ENCODE data around the gene SLC30A1. TPM values are rescaled to one million over a fixed set of nuclear protein-coding genes. Genes with fewer than 3 reads are reported as not detected.

The SLC30A1 gene
- total and polyA plus RNA-seq, 4 donors, result 17.0 to 37.3 (median 25.4) TPM

- H3K9me3 ChIP-seq (ENCODE audit: control insufficient read depth, insufficient read depth, low read length), result no peaks in the 10 kb centered on the region
- no peaks in the 10 kb centered on the region for H3K27me3 ChIP-seq (ENCODE audit: control insufficient read depth, insufficient read depth, low read length)
- no peak overlapping the region for H3K27ac ChIP-seq (ENCODE audit: low read depth, low read length)
- H3K36me3 ChIP-seq (ENCODE audit: control insufficient read depth, insufficient read depth, low read length), result no peaks in the 10 kb centered on the region
- no peak for DNase-seq (ENCODE audit: low read depth in 4 of 6, low spot score in 6 of 6)
- no peak overlapping the region for H3K4me3 ChIP-seq (ENCODE audit: low read depth, low read length)
- WGBS (ENCODE audit: insufficient coverage), result 78% methylated on average over 10 of the region's 10 CpGs
- peaks cover 10% of the 10 kb centered on the region for H3K4me1 ChIP-seq (ENCODE audit: control insufficient read depth, insufficient read depth, low read length)
These were observed 30.4 kb upstream of the SLC30A1 start for GRCh38 chr1:211609120-211610024.

- DNase-seq (ENCODE audit: low read depth in 4 of 6, low spot score in 6 of 6), result no peak
- Histone ChIP-seq H3K4me3 (ENCODE audit: low read depth, low read length) (no peak overlapping the region), H3K27ac (ENCODE audit: low read depth, low read length) (no peak overlapping the region), H3K36me3 (ENCODE audit: control insufficient read depth, insufficient read depth, low read length) (no peaks in the 10 kb centered on the region), H3K4me1 (ENCODE audit: control insufficient read depth, insufficient read depth, low read length) (peaks cover 10% of the 10 kb centered on the region), H3K27me3 (ENCODE audit: control insufficient read depth, insufficient read depth, low read length) (no peaks in the 10 kb centered on the region), H3K9me3 (ENCODE audit: control insufficient read depth, insufficient read depth, low read length) (no peaks in the 10 kb centered on the region)
- 93% methylated on average over 4 of the region's 6 CpGs for WGBS (ENCODE audit: insufficient coverage)
These were observed 29.0 kb upstream of the SLC30A1 start for GRCh38 chr1:211607754-211608473.

GRCh38 chr1:211606914-211607753, 28.2 kb upstream of the SLC30A1 start:
- H3K27me3 ChIP-seq (ENCODE audit: control insufficient read depth, insufficient read depth, low read length), result no peaks in the 10 kb centered on the region
- H3K4me3 ChIP-seq (ENCODE audit: low read depth, low read length), result no peak overlapping the region
- WGBS (ENCODE audit: insufficient coverage), result 77% methylated on average over 10 of the region's 12 CpGs
- H3K27ac ChIP-seq (ENCODE audit: low read depth, low read length), result no peak overlapping the region
- H3K9me3 ChIP-seq (ENCODE audit: control insufficient read depth, insufficient read depth, low read length), result no peaks in the 10 kb centered on the region
- peaks cover 10% of the 10 kb centered on the region for H3K4me1 ChIP-seq (ENCODE audit: control insufficient read depth, insufficient read depth, low read length)
- no peak for DNase-seq (ENCODE audit: low read depth in 4 of 6, low spot score in 6 of 6)
- no peaks in the 10 kb centered on the region for H3K36me3 ChIP-seq (ENCODE audit: control insufficient read depth, insufficient read depth, low read length)

GRCh38 chr1:211606332-211606913, 27.5 kb upstream of the SLC30A1 start:
- H3K27ac ChIP-seq (ENCODE audit: low read depth, low read length), result no peak overlapping the region
- WGBS (ENCODE audit: insufficient coverage), result 97% methylated on average over 5 of the region's 8 CpGs
- no peaks in the 10 kb centered on the region for H3K27me3 ChIP-seq (ENCODE audit: control insufficient read depth, insufficient read depth, low read length)
- no peak overlapping the region for H3K4me3 ChIP-seq (ENCODE audit: low read depth, low read length)
- no peaks in the 10 kb centered on the region for H3K9me3 ChIP-seq (ENCODE audit: control insufficient read depth, insufficient read depth, low read length)
- DNase-seq (ENCODE audit: low read depth in 4 of 6, low spot score in 6 of 6), result no peak
- peaks cover 5% of the 10 kb centered on the region for H3K4me1 ChIP-seq (ENCODE audit: control insufficient read depth, insufficient read depth, low read length)
- no peaks in the 10 kb centered on the region for H3K36me3 ChIP-seq (ENCODE audit: control insufficient read depth, insufficient read depth, low read length)

GRCh38 chr1:211605603-211606331, 26.8 kb upstream of the SLC30A1 start:
- H3K4me1 ChIP-seq (ENCODE audit: control insufficient read depth, insufficient read depth, low read length), result no peaks in the 10 kb centered on the region

GRCh38 chr1:211605034-211605433, 26.1 kb upstream of the SLC30A1 start:
- Histone ChIP-seq H3K36me3 (ENCODE audit: control insufficient read depth, insufficient read depth, low read length) (no peaks in the 10 kb centered on the region), H3K4me3 (ENCODE audit: low read depth, low read length) (no peak overlapping the region), H3K4me1 (ENCODE audit: control insufficient read depth, insufficient read depth, low read length) (no peaks in the 10 kb centered on the region), H3K9me3 (ENCODE audit: control insufficient read depth, insufficient read depth, low read length) (no peaks in the 10 kb centered on the region), H3K27me3 (ENCODE audit: control insufficient read depth, insufficient read depth, low read length) (no peaks in the 10 kb centered on the region), H3K27ac (ENCODE audit: low read depth, low read length) (no peak overlapping the region)
- DNase-seq (ENCODE audit: low read depth in 4 of 6, low spot score in 6 of 6), result no peak
- 100% methylated on average over 1 of the region's 2 CpGs for WGBS (ENCODE audit: insufficient coverage)

More at GRCh38 chr1:211605603-211606331, 26.8 kb upstream of the SLC30A1 start:
- WGBS (ENCODE audit: insufficient coverage), result 76% methylated on average over 4 of the region's 11 CpGs
- no peak overlapping the region for H3K4me3 ChIP-seq (ENCODE audit: low read depth, low read length)
- H3K36me3 ChIP-seq (ENCODE audit: control insufficient read depth, insufficient read depth, low read length), result no peaks in the 10 kb centered on the region
- H3K9me3 ChIP-seq (ENCODE audit: control insufficient read depth, insufficient read depth, low read length), result no peaks in the 10 kb centered on the region
- H3K27me3 ChIP-seq (ENCODE audit: control insufficient read depth, insufficient read depth, low read length), result no peaks in the 10 kb centered on the region
- H3K27ac ChIP-seq (ENCODE audit: low read depth, low read length), result no peak overlapping the region
- peak in 1 of 6 donors; percentile 69 for DNase-seq (ENCODE audit: low read depth in 4 of 6, low spot score in 6 of 6)

- Histone ChIP-seq H3K9me3 (ENCODE audit: control insufficient read depth, insufficient read depth, low read length) (no peaks in the 10 kb centered on the region), H3K27me3 (ENCODE audit: control insufficient read depth, insufficient read depth, low read length) (no peaks in the 10 kb centered on the region), H3K27ac (ENCODE audit: low read depth, low read length) (no peak overlapping the region), H3K36me3 (ENCODE audit: control insufficient read depth, insufficient read depth, low read length) (no peaks in the 10 kb centered on the region), H3K4me3 (ENCODE audit: low read depth, low read length) (no peak overlapping the region), H3K4me1 (ENCODE audit: control insufficient read depth, insufficient read depth, low read length) (no peaks in the 10 kb centered on the region)
- WGBS (ENCODE audit: insufficient coverage), result no CpG with 5 or more reads among the region's 2 CpGs
- no peak for DNase-seq (ENCODE audit: low read depth in 4 of 6, low spot score in 6 of 6)
These were observed 25.6 kb upstream of the SLC30A1 start for GRCh38 chr1:211604548-211604947.

- H3K27me3 ChIP-seq (ENCODE audit: control insufficient read depth, insufficient read depth, low read length), result no peaks in the 10 kb centered on the region
- no peak for DNase-seq (ENCODE audit: low read depth in 4 of 6, low spot score in 6 of 6)
- no peak overlapping the region for H3K4me3 ChIP-seq (ENCODE audit: low read depth, low read length)
- WGBS (ENCODE audit: insufficient coverage), result 71% methylated on average over 1 of the region's 1 CpG
- H3K27ac ChIP-seq (ENCODE audit: low read depth, low read length), result no peak overlapping the region
- no peaks in the 10 kb centered on the region for H3K9me3 ChIP-seq (ENCODE audit: control insufficient read depth, insufficient read depth, low read length)
- H3K36me3 ChIP-seq (ENCODE audit: control insufficient read depth, insufficient read depth, low read length), result no peaks in the 10 kb centered on the region
- no peaks in the 10 kb centered on the region for H3K4me1 ChIP-seq (ENCODE audit: control insufficient read depth, insufficient read depth, low read length)
These were observed 24.8 kb upstream of the SLC30A1 start for GRCh38 chr1:211603713-211604112.

Measured in spinal cord (tissue), 10 donors.